UCSD-AML1 (cell line): ENCODE measurements around the gene CELF4.

Experiments
- DNase-seq: peaks from one replicate; lab custom pipeline; 2025; ENCODE audit not compliant: unreplicated experiment; lab: John Stamatoyannopoulos, UW

CELF4 gene

GRCh38 chr18:37565101-37565976, at the start of gene CELF4:
Gene CELF4 (minus strand): TSS chr18:37565798.
- DNase-seq = no peak

- no peak for DNase-seq
Measured at GRCh38 chr18:37613253-37613565, 47.6 kb upstream of the CELF4 start.

GRCh38 chr18:37612524-37613252, 47.1 kb upstream of the CELF4 start:
- DNase-seq = no peak

GRCh38 chr18:37611614-37612279, 46.1 kb upstream of the CELF4 start:
- DNase-seq = no peak

GRCh38 chr18:37608876-37609275, 43.3 kb upstream of the CELF4 start:
- DNase-seq = no peak

GRCh38 chr18:37607281-37607680, 41.7 kb upstream of the CELF4 start:
- DNase-seq = no peak

GRCh38 chr18:37604032-37604431, 38.4 kb upstream of the CELF4 start:
- DNase-seq = no peak

- DNase-seq = no peak
Measured at GRCh38 chr18:37598966-37599896, 33.6 kb upstream of the CELF4 start.

GRCh38 chr18:37598396-37598795, 32.8 kb upstream of the CELF4 start:
- DNase-seq = no peak

- DNase-seq = no peak
Measured at GRCh38 chr18:37590346-37590745, 24.7 kb upstream of the CELF4 start.

- no peak for DNase-seq
Measured at GRCh38 chr18:37588289-37588688, 22.7 kb upstream of the CELF4 start.

GRCh38 chr18:37586656-37587225, 21.1 kb upstream of the CELF4 start:
- no peak for DNase-seq

- no peak for DNase-seq
Measured at GRCh38 chr18:37584952-37585695, 19.5 kb upstream of the CELF4 start.

GRCh38 chr18:37584217-37584616, 18.6 kb upstream of the CELF4 start:
- no peak for DNase-seq

- DNase-seq = no peak
Measured at GRCh38 chr18:37582261-37582660, 16.7 kb upstream of the CELF4 start.

- DNase-seq = no peak
Measured at GRCh38 chr18:37578886-37579513, 13.4 kb upstream of the CELF4 start.

- DNase-seq = no peak
Measured at GRCh38 chr18:37578182-37578678, 12.6 kb upstream of the CELF4 start.

GRCh38 chr18:37577051-37577611, 11.5 kb upstream of the CELF4 start:
- DNase-seq = no peak

GRCh38 chr18:37575646-37576045, 10.0 kb upstream of the CELF4 start:
- DNase-seq = no peak
